GM23338 (cell line): ENCODE measurements around the gene C4orf54. TPM values are rescaled to one million over a fixed set of nuclear protein-coding genes. Genes with fewer than 3 reads are reported as not detected.

Experiments
- ATAC-seq: fragments of 200-7000 bp; cut with Tn5 transposase; 3 replicates; pipeline ENCODE4 v1.9.1; 2020
- DNase-seq: peaks from one replicate; pipeline ENCODE4 v3.0.0-alpha.2; 2015; ENCODE audit warnings: low spot score
- H2AFZ ChIP-seq: fragments of 200-600 bp; sonication (generic); 2 replicates; pipeline ENCODE4 v1.8.0; 2016; ENCODE audit warnings: antibody characterized with exemption, mild to moderate bottlenecking, moderate library complexity
- H3F3A ChIP-seq: fragments of 200-600 bp; sonication (generic); replicated peaks from 2 replicates; pipeline ENCODE4 v1.8.0; 2017; ENCODE audit warnings: antibody characterized with exemption, mixed run types, low read depth
- H3K27ac ChIP-seq: fragments of 200-600 bp; sonication (generic); 2 replicates; pipeline ENCODE4 v1.6.1; 2016; ENCODE audit warnings: low read depth
- H3K27me3 ChIP-seq: fragments of 200-600 bp; sonication (generic); 2 replicates; pipeline ENCODE4 v1.8.0; 2016; ENCODE audit warnings: mild to moderate bottlenecking, mixed run types, moderate library complexity; ENCODE audit not compliant: insufficient read depth
- H3K36me3 ChIP-seq: fragments of 200-600 bp; sonication (generic); 2 replicates; pipeline ENCODE4 v1.8.0; 2016; ENCODE audit warnings: mild to moderate bottlenecking; ENCODE audit not compliant: insufficient read depth
- H3K4me1 ChIP-seq: fragments of 200-600 bp; sonication (generic); 2 replicates; pipeline ENCODE4 v1.8.0; 2016; ENCODE audit warnings: mild to moderate bottlenecking, moderate library complexity; ENCODE audit not compliant: insufficient read depth
- H3K4me2 ChIP-seq: fragments of 200-600 bp; sonication (generic); 2 replicates; pipeline ENCODE4 v1.7.1; 2017; ENCODE audit warnings: mixed run types
- H3K4me3 ChIP-seq: fragments of 200-600 bp; sonication (generic); 2 replicates; pipeline ENCODE4 v1.6.1; 2016; ENCODE audit warnings: mixed run types
- H3K79me2 ChIP-seq: fragments of 200-600 bp; sonication (generic); replicated peaks from 2 replicates; pipeline ENCODE4 v1.8.0; 2017; ENCODE audit warnings: mild to moderate bottlenecking; ENCODE audit not compliant: insufficient read depth
- H3K9me2 ChIP-seq: fragments of 200-600 bp; sonication (generic); 2 replicates; pipeline ENCODE4 v1.8.0; 2017; ENCODE audit not compliant: insufficient read depth
- H4K20me1 ChIP-seq: fragments of 200-600 bp; sonication (generic); replicated peaks from 2 replicates; pipeline ENCODE4 v1.8.0; 2017; ENCODE audit warnings: mild to moderate bottlenecking; ENCODE audit not compliant: insufficient read depth
- H3K27ac Mint-ChIP-seq: 2 replicates; pipeline ENCODE4 v1.8.0; 2020; ENCODE audit warnings: inconsistent platforms, mild to moderate bottlenecking, moderate library complexity, mixed read lengths
- H3K27me3 Mint-ChIP-seq: 3 replicates; pipeline ENCODE4 v1.8.0; 2022; ENCODE audit warnings: low read depth, mild to moderate bottlenecking, moderate library complexity, mixed read lengths, inconsistent platforms; ENCODE audit not compliant: insufficient read depth, poor library complexity
- H3K36me3 Mint-ChIP-seq: 3 replicates; pipeline ENCODE4 v1.8.0; 2021; ENCODE audit warnings: low read depth, mild to moderate bottlenecking, inconsistent platforms, moderate library complexity, mixed read lengths
- H3K4me1 Mint-ChIP-seq: 3 replicates; pipeline ENCODE4 v1.8.0; 2020; ENCODE audit warnings: mild to moderate bottlenecking, inconsistent platforms, mixed read lengths
- H3K4me3 Mint-ChIP-seq: 3 replicates; pipeline ENCODE4 v1.8.0; 2021; ENCODE audit warnings: moderate library complexity, mild to moderate bottlenecking, inconsistent platforms, mixed read lengths
- H3K9me3 Mint-ChIP-seq: 3 replicates; pipeline ENCODE4 v1.8.0; 2020; ENCODE audit warnings: moderate library complexity, mild to moderate bottlenecking, inconsistent platforms, mixed read lengths
- EZH2 ChIP-seq: fragments of 200-600 bp; sonication (generic); IDR thresholded peaks from one replicate; pipeline ENCODE4 v1.8.0; 2017; ENCODE audit warnings: antibody characterized with exemption, mild to moderate bottlenecking, low read depth; ENCODE audit not compliant: unreplicated experiment
- EZH2phosphoT487 ChIP-seq: fragments of 200-600 bp; sonication (generic); IDR thresholded peaks from one replicate; pipeline ENCODE4 v1.8.1; 2018; ENCODE audit warnings: antibody characterized with exemption; ENCODE audit not compliant: unreplicated experiment
- NANOG ChIP-seq: IDR thresholded peaks from 2 replicates; pipeline ENCODE4 v1.6.1; 2016; ENCODE audit warnings: antibody characterized with exemption, borderline replicate concordance
- STAT1 ChIP-seq: IDR thresholded peaks from one replicate; pipeline ENCODE4 v1.6.1; 2016; ENCODE audit warnings: antibody characterized with exemption; ENCODE audit not compliant: unreplicated experiment
- ZNF114 ChIP-seq: fragments of 250-450 bp; sonication (Bioruptor Pico); IDR thresholded peaks from 2 replicates; pipeline ENCODE4 v1.5.0; 2020; ENCODE audit warnings: mild to moderate bottlenecking, moderate library complexity
- polyA plus RNA-seq: library from polyadenylated mRNA; unstranded; fragments of >200 nt; fragmentation: Nextera tagmentation; extraction: Ambion mirVana; gene quantifications from 2 replicates; pipeline ENCODE4 v1.2.1, GENCODE V29; 2016
- total RNA-seq: library from RNA; depleted of rRNA; stranded (reverse); fragments of >200 nt; shearing (Covaris generic); gene quantifications from 2 replicates; pipeline ENCODE4 v1.2.3, GENCODE V29; 2014
- TF ChIP-seq, protein P1 (sequence below), 2 experiments: fragments of 200-600 bp in 1 of 2; sonication (generic) in 1 of 2; conservative IDR thresholded peaks; 2 replicates each; pipeline versions ENCODE4 v1.5.1 to v1.6.1; 2016 to 2017; ENCODE audit warnings: antibody characterized with exemption in 2 of 2, low read depth in 2 of 2, mild to moderate bottlenecking in 2 of 2, moderate library complexity in 1 of 2
- TF ChIP-seq, protein P2 (sequence below): IDR thresholded peaks from 2 replicates; pipeline ENCODE4 v1.6.1; 2016; ENCODE audit warnings: antibody characterized with exemption

The C4orf54 gene
- total and polyA plus RNA-seq, 2 experiments from 2014 or later = 0.03 TPM; not detected in 1

DNA sequence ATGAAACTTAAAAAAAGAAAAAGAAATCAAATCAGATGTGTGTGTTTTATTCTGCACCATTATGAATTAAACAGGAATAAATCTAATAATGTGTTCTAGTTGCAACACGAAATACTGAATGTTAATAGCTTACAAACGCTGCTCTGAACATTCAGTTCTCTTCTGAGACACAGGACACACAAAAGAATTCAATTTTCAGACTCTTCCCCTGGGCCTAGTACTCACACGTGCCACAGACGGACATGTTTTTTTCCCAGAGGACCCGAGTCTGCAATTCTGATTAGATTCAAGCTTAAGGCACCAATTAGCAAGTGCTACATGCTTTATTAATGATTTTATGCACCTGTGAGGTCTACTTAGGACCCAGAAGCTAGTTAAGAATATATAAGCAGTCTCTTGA, 20.5 kb downstream of the C4orf54 start:
- H2AFZ ChIP-seq = no peak overlapping the region
- no peak overlapping the region for H3K4me3 ChIP-seq
- no peaks in the 10 kb centered on the region for H3K79me2 ChIP-seq
- no peaks in the 10 kb centered on the region for H3F3A ChIP-seq
- ATAC-seq (no peak), DNase-seq (no peak)
- H3K4me2 ChIP-seq = no peak overlapping the region
- Mint-ChIP-seq H3K9me3 (no peaks in the 10 kb centered on the region), H3K27ac (no peak overlapping the region), H3K4me1 (peaks cover 18% of the 10 kb centered on the region), H3K27me3 (no peaks in the 10 kb centered on the region), H3K36me3 (no peaks in the 10 kb centered on the region), H3K4me3 (no peak overlapping the region)
- no peaks in the 10 kb centered on the region for H4K20me1 ChIP-seq
- H3K27me3 ChIP-seq = no peaks in the 10 kb centered on the region
- TF ChIP-seq EZH2phosphoT487 (no peak), ZNF114 (CRISPR knock-in tag) (no peak), EZH2 (no peak)
- TF ChIP-seq, protein P1, sequence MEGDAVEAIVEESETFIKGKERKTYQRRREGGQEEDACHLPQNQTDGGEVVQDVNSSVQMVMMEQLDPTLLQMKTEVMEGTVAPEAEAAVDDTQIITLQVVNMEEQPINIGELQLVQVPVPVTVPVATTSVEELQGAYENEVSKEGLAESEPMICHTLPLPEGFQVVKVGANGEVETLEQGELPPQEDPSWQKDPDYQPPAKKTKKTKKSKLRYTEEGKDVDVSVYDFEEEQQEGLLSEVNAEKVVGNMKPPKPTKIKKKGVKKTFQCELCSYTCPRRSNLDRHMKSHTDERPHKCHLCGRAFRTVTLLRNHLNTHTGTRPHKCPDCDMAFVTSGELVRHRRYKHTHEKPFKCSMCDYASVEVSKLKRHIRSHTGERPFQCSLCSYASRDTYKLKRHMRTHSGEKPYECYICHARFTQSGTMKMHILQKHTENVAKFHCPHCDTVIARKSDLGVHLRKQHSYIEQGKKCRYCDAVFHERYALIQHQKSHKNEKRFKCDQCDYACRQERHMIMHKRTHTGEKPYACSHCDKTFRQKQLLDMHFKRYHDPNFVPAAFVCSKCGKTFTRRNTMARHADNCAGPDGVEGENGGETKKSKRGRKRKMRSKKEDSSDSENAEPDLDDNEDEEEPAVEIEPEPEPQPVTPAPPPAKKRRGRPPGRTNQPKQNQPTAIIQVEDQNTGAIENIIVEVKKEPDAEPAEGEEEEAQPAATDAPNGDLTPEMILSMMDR (conservative IDR thresholded peaks at IDR 0.05; ENCODE audit: low read depth in 2 of 2) = no peak
- TF ChIP-seq, protein P2, sequence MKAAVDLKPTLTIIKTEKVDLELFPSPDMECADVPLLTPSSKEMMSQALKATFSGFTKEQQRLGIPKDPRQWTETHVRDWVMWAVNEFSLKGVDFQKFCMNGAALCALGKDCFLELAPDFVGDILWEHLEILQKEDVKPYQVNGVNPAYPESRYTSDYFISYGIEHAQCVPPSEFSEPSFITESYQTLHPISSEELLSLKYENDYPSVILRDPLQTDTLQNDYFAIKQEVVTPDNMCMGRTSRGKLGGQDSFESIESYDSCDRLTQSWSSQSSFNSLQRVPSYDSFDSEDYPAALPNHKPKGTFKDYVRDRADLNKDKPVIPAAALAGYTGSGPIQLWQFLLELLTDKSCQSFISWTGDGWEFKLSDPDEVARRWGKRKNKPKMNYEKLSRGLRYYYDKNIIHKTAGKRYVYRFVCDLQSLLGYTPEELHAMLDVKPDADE = no peak
- H3K27ac ChIP-seq = no peak overlapping the region
- no peaks in the 10 kb centered on the region; the same call in 1 of the 2 replicates for H3K4me1 ChIP-seq
- H3K9me2 ChIP-seq = no peaks in the 10 kb centered on the region
- H3K36me3 ChIP-seq = no peaks in the 10 kb centered on the region

DNA sequence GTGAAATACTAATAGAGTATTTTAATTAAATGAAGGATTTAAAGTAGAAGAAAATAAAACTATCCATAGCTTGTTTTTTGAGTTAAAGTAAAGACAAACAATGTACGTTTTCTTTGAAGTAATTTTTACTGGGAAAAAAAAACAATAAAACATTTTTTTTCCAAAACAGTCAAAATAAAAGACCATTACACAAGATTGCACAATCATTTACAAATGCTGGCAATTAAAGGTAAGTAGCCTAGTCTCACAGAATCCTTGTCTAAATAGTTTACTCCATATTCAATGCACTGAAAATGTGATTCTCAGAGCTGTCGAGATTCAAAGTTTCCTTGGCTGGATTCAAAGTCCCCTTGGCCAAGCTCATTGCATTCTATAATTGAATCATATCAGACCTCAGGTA, 21.2 kb downstream of the C4orf54 start:
- Histone ChIP-seq H3K4me1 (no peaks in the 10 kb centered on the region; the same call in 1 of the 2 replicates), H3K27me3 (no peaks in the 10 kb centered on the region), H3K9me2 (no peaks in the 10 kb centered on the region), H3F3A (no peaks in the 10 kb centered on the region), H3K27ac (no peak overlapping the region), H3K79me2 (no peaks in the 10 kb centered on the region), H3K36me3 (no peaks in the 10 kb centered on the region), H3K4me2 (no peak overlapping the region), H4K20me1 (no peaks in the 10 kb centered on the region), H3K4me3 (no peak overlapping the region), H2AFZ (no peak overlapping the region)
- Mint-ChIP-seq H3K36me3 (no peaks in the 10 kb centered on the region), H3K4me1 (peaks cover 20% of the 10 kb centered on the region), H3K9me3 (no peaks in the 10 kb centered on the region), H3K4me3 (no peak overlapping the region), H3K27ac (no peak overlapping the region), H3K27me3 (no peaks in the 10 kb centered on the region)
- TF ChIP-seq STAT1 = no peak
- TF ChIP-seq EZH2phosphoT487 = no peak
- DNase-seq (no peak), ATAC-seq (no peak)

DNA sequence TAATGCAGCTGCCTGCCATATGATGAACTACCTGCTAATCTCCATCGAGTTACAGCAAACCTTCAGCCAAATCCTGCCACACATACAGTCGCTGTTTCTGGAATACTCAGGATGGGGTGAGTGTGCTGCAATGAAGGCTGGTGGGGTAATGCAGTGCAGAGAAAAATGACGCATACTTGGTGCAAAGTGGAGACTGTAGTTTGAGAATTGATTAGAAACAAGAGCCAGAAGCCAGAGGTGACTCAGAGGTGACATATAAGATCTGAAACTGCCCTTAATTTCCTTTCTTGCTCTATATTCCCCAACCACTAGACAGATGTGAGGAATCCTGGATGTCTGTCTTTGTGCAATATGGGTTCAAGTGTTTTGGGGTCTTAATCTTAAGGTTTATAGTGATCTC, 22.0 kb downstream of the C4orf54 start:
- DNase-seq (no peak), ATAC-seq (no peak)
- Mint-ChIP-seq H3K27ac (no peak overlapping the region), H3K4me3 (no peak overlapping the region), H3K4me1 (peaks cover 18% of the 10 kb centered on the region), H3K27me3 (no peaks in the 10 kb centered on the region), H3K36me3 (no peaks in the 10 kb centered on the region), H3K9me3 (no peaks in the 10 kb centered on the region)
- H3K27me3 ChIP-seq = no peaks in the 10 kb centered on the region
- no peak overlapping the region for H3K4me2 ChIP-seq
- H4K20me1 ChIP-seq = no peaks in the 10 kb centered on the region
- no peak overlapping the region for H2AFZ ChIP-seq
- H3K4me1 ChIP-seq = no peaks in the 10 kb centered on the region; the same call in 1 of the 2 replicates
- TF ChIP-seq NANOG = no peak
- H3K9me2 ChIP-seq = no peaks in the 10 kb centered on the region
- H3K36me3 ChIP-seq = no peaks in the 10 kb centered on the region
- no peaks in the 10 kb centered on the region for H3F3A ChIP-seq
- H3K4me3 ChIP-seq = no peak overlapping the region
- no peaks in the 10 kb centered on the region for H3K79me2 ChIP-seq
- H3K27ac ChIP-seq = no peak overlapping the region
